HEK293 (cell line): Measurements from ENCODE around the gene ANKRD9.

Experiments
- CTCF ChIA-PET: fragments of 350-600 bp; formaldehyde crosslinking; extraction: SDS; loops from one replicate; lab custom pipeline; 2021; ENCODE audit warnings: antibody characterized with exemption; lab: Yijun Ruan, JAX
- POLR2A ChIA-PET: fragments of 300-600 bp; formaldehyde crosslinking; extraction: SDS; loops from one replicate; lab custom pipeline; 2020; ENCODE audit warnings: antibody characterized with exemption, inconsistent platforms; lab: Yijun Ruan, JAX
- H3K27ac ChIP-seq: fragments of 200-500 bp; sonication (Bioruptor generic); 2 replicates; pipeline ENCODE4 v1.5.1; 2014; ENCODE audit warnings: low read depth, low read length, control low read depth, inconsistent platforms; ENCODE audit errors: extremely low read depth
- H3K36me3 ChIP-seq, 2 experiments: fragments of 200-500 bp in 1 of 2; sonication (Bioruptor generic) in 1 of 2; 1 replicate in 1 of 2; 2 replicates in 1 of 2; pipeline ENCODE4 v1.5.1; 2014 to 2017; ENCODE audit warnings: inconsistent platforms in 2 of 2, low read length in 2 of 2; ENCODE audit not compliant: control insufficient read depth in 2 of 2, insufficient read depth in 1 of 2
- H3K4me1 ChIP-seq: fragments of 200-500 bp; sonication (Bioruptor generic); 2 replicates; pipeline ENCODE4 v1.5.1; 2014; ENCODE audit warnings: mild to moderate bottlenecking, low read length, inconsistent platforms; ENCODE audit not compliant: control insufficient read depth, insufficient read depth
- H3K4me3 ChIP-seq: 2 replicates; pipeline ENCODE4 v1.5.1; 2011; ENCODE audit warnings: low read depth, mild to moderate bottlenecking, control low read depth, low read length, moderate library complexity
- H3K9me3 ChIP-seq: fragments of 200-500 bp; sonication (Bioruptor generic); 2 replicates; pipeline ENCODE4 v1.5.1; 2014; ENCODE audit warnings: low read depth, low read length, inconsistent platforms; ENCODE audit not compliant: control insufficient read depth, insufficient read depth
- GLIS2 ChIP-seq: fragments of 450-650 bp; formaldehyde crosslinking; IDR thresholded peaks from 2 replicates; pipeline ENCODE4 v1.5.1; 2016; ENCODE audit warnings: missing biosample characterization, missing genetic modification characterization
- INSM2 ChIP-seq: fragments of 450-650 bp; formaldehyde crosslinking; IDR thresholded peaks from 2 replicates; pipeline ENCODE4 v1.5.1; 2016; ENCODE audit warnings: missing biosample characterization, missing genetic modification characterization
- OSR2 ChIP-seq: fragments of 450-650 bp; formaldehyde crosslinking; IDR thresholded peaks from 2 replicates; pipeline ENCODE4 v1.5.1; 2016; ENCODE audit warnings: missing biosample characterization, missing genetic modification characterization
- OVOL3 ChIP-seq: fragments of 450-650 bp; formaldehyde crosslinking; IDR thresholded peaks from 2 replicates; pipeline ENCODE4 v1.5.1; 2016; ENCODE audit warnings: missing biosample characterization, missing genetic modification characterization
- PRDM1 ChIP-seq: fragments of 450-650 bp; formaldehyde crosslinking; IDR thresholded peaks from 2 replicates; pipeline ENCODE4; 2016; ENCODE audit warnings: missing biosample characterization, missing genetic modification characterization
- SP3 ChIP-seq: fragments of 450-650 bp; formaldehyde crosslinking; IDR thresholded peaks from 2 replicates; pipeline ENCODE4 v1.5.1; 2016; ENCODE audit warnings: missing biosample characterization, missing genetic modification characterization
- SP7 ChIP-seq: fragments of 450-650 bp; formaldehyde crosslinking; IDR thresholded peaks from 2 replicates; pipeline ENCODE4 v1.5.1; 2016; ENCODE audit warnings: missing biosample characterization, missing genetic modification characterization
- ZBTB17 ChIP-seq: fragments of 450-650 bp; formaldehyde crosslinking; IDR thresholded peaks from 2 replicates; pipeline ENCODE4 v1.5.1; 2016; ENCODE audit warnings: missing biosample characterization, missing genetic modification characterization
- ZBTB44 ChIP-seq: fragments of 450-650 bp; IDR thresholded peaks from 2 replicates; pipeline ENCODE4 v1.5.1; 2018; ENCODE audit warnings: missing biosample characterization, mild to moderate bottlenecking, missing genetic modification characterization
- ZBTB48 ChIP-seq: fragments of 450-650 bp; formaldehyde crosslinking; IDR thresholded peaks from 2 replicates; pipeline ENCODE4 v1.5.1; 2016; ENCODE audit warnings: missing biosample characterization, missing genetic modification characterization
- ZBTB7A ChIP-seq: fragments of 450-650 bp; formaldehyde crosslinking; IDR thresholded peaks from 2 replicates; pipeline ENCODE4 v1.5.1; 2016; ENCODE audit warnings: low read depth, missing biosample characterization, missing genetic modification characterization
- ZBTB8A ChIP-seq: fragments of 450-650 bp; formaldehyde crosslinking; IDR thresholded peaks from 2 replicates; pipeline ENCODE4 v1.5.1; 2016; ENCODE audit warnings: missing biosample characterization, missing genetic modification characterization
- ZNF155 ChIP-seq: fragments of 450-650 bp; formaldehyde crosslinking; IDR thresholded peaks from 2 replicates; pipeline ENCODE4 v1.5.1; 2016; ENCODE audit warnings: missing biosample characterization, missing genetic modification characterization
- ZNF16 ChIP-seq: fragments of 450-650 bp; formaldehyde crosslinking; IDR thresholded peaks from 2 replicates; pipeline ENCODE4 v1.5.1; 2016; ENCODE audit warnings: low read depth, missing biosample characterization, missing genetic modification characterization
- ZNF23 ChIP-seq: fragments of 450-650 bp; formaldehyde crosslinking; IDR thresholded peaks from 2 replicates; pipeline ENCODE4 v1.5.1; 2016; ENCODE audit warnings: missing biosample characterization, missing genetic modification characterization, borderline replicate concordance
- ZNF266 ChIP-seq: fragments of 450-650 bp; formaldehyde crosslinking; IDR thresholded peaks from 2 replicates; pipeline ENCODE4 v1.5.1; 2016; ENCODE audit warnings: missing biosample characterization, missing genetic modification characterization, low read depth
- ZNF341 ChIP-seq: fragments of 450-650 bp; formaldehyde crosslinking; IDR thresholded peaks from 2 replicates; pipeline ENCODE4; 2016; ENCODE audit warnings: low read depth, missing biosample characterization, missing genetic modification characterization
- ZNF391 ChIP-seq: fragments of 450-650 bp; formaldehyde crosslinking; IDR thresholded peaks from 2 replicates; pipeline ENCODE4 v1.5.1; 2016; ENCODE audit warnings: low read depth, missing biosample characterization, missing genetic modification characterization, borderline replicate concordance
- ZNF423 ChIP-seq: fragments of 450-650 bp; formaldehyde crosslinking; IDR thresholded peaks from 2 replicates; pipeline ENCODE4 v1.5.1; 2016; ENCODE audit warnings: missing biosample characterization, missing genetic modification characterization
- ZNF623 ChIP-seq: fragments of 450-650 bp; formaldehyde crosslinking; IDR thresholded peaks from 2 replicates; pipeline ENCODE4 v1.5.1; 2016; ENCODE audit warnings: missing biosample characterization, missing genetic modification characterization
- ZNF624 ChIP-seq: fragments of 450-650 bp; formaldehyde crosslinking; IDR thresholded peaks from 2 replicates; pipeline ENCODE4 v1.5.1; 2017; ENCODE audit warnings: missing biosample characterization, missing genetic modification characterization
- ZNF660 ChIP-seq: fragments of 450-650 bp; IDR thresholded peaks from 2 replicates; pipeline ENCODE4 v1.5.1; 2018; ENCODE audit warnings: missing biosample characterization, mild to moderate bottlenecking, missing genetic modification characterization
- ZNF76 ChIP-seq: fragments of 450-650 bp; formaldehyde crosslinking; IDR thresholded peaks from 2 replicates; pipeline ENCODE4; 2016; ENCODE audit warnings: low read depth, missing biosample characterization, missing genetic modification characterization, borderline replicate concordance
- ZNF777 ChIP-seq: fragments of 450-650 bp; formaldehyde crosslinking; IDR thresholded peaks from 2 replicates; pipeline ENCODE4 v1.5.1; 2017; ENCODE audit warnings: missing biosample characterization, missing genetic modification characterization, borderline replicate concordance
- ZNF792 ChIP-seq: fragments of 450-650 bp; formaldehyde crosslinking; IDR thresholded peaks from 2 replicates; pipeline ENCODE4 v1.5.1; 2016; ENCODE audit warnings: missing biosample characterization, missing genetic modification characterization
- ZSCAN30 ChIP-seq: fragments of 450-650 bp; IDR thresholded peaks from 2 replicates; pipeline ENCODE4 v1.5.1; 2018; ENCODE audit warnings: missing biosample characterization, mild to moderate bottlenecking, missing genetic modification characterization, moderate library complexity
- TF ChIP-seq, protein P1 (sequence below): fragments of 450-650 bp; formaldehyde crosslinking; IDR thresholded peaks from 2 replicates; pipeline ENCODE4; 2016; ENCODE audit warnings: missing biosample characterization, missing genetic modification characterization
- TF ChIP-seq, protein P2 (sequence below): fragments of 450-650 bp; formaldehyde crosslinking; IDR thresholded peaks from 2 replicates; pipeline ENCODE4 v1.5.1; 2016; ENCODE audit warnings: missing biosample characterization, missing genetic modification characterization

ANKRD9 gene

GRCh38 chr14:102517392-102518062 is 8.0 kb upstream of the ANKRD9 start:
- ChIA-PET CTCF (interaction anchor here (0.6 to 2.0 kb wide), 4 partner anchors 44 to 589 kb away, joined by 3 to 13 read pairs (median 4); no protein-coding TSS in a partner anchor), POLR2A (no interaction called here)
- H3K36me3 ChIP-seq: no peaks in the 10 kb centered on the region
- H3K4me1 ChIP-seq: no peaks in the 10 kb centered on the region
- H3K4me3 ChIP-seq: peak overlapping the region; percentile 40
- no peaks in the 10 kb centered on the region for H3K9me3 ChIP-seq
- TF ChIP-seq ZBTB44 (tag by site-specific recombination) (no peak), ZNF341 (no peak), ZNF23 (tag by site-specific recombination) (no peak), OVOL3 (tag by site-specific recombination) (no peak), ZBTB8A (tag by site-specific recombination) (no peak), ZNF660 (no peak), ZNF623 (no peak), ZNF777 (tag by site-specific recombination) (no peak), OSR2 (tag by site-specific recombination) (no peak), ZBTB48 (tag by site-specific recombination) (no peak), ZNF391 (no peak), ZNF624 (tag by site-specific recombination) (no peak), INSM2 (tag by site-specific recombination) (no peak)
- TF ChIP-seq, protein P1, sequence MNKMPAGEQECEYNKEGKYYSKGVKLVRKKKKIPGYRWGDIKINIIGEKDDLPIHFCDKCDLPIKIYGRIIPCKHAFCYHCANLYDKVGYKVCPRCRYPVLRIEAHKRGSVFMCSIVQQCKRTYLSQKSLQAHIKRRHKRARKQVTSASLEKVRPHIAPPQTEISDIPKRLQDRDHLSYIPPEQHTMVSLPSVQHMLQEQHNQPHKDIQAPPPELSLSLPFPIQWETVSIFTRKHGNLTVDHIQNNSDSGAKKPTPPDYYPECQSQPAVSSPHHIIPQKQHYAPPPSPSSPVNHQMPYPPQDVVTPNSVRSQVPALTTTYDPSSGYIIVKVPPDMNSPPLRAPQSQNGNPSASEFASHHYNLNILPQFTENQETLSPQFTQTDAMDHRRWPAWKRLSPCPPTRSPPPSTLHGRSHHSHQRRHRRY (tag by site-specific recombination): no peak
- peak overlapping the region; percentile 49; the same call in 1 of the 2 replicates for H3K27ac ChIP-seq

- Histone ChIP-seq H3K36me3 (no peaks in the 10 kb centered on the region), H3K4me1 (no peaks in the 10 kb centered on the region), H3K4me3 (peak overlapping the region; percentile 40), H3K9me3 (no peaks in the 10 kb centered on the region), H3K27ac (peak overlapping the region; percentile 49; the same call in 1 of the 2 replicates)
- CTCF ChIA-PET: interaction anchor here (0.6 to 3.9 kb wide), 11 partner anchors 7 to 825 kb away, joined by 3 to 30 read pairs (median 5); no protein-coding TSS in a partner anchor
- POLR2A ChIA-PET: interaction anchor here (1.8 kb wide), 1 partner anchor 8 kb away, joined by 5 read pairs; no protein-coding TSS in a partner anchor
- TF ChIP-seq ZBTB7A (tag by site-specific recombination) (peak; percentile 50; the same call in 1 of the 2 replicates), PRDM1 (0 out of 2 replicates have a peak, but pooled peaks have one; percentile 10), SP7 (tag by site-specific recombination) (peak; percentile 45), GLIS2 (tag by site-specific recombination) (0 out of 2 replicates have a peak, but pooled peaks have one; percentile 10), ZSCAN30 (peak; percentile 79), ZNF792 (tag by site-specific recombination) (no peak), SP3 (tag by site-specific recombination) (0 out of 2 replicates have a peak, but pooled peaks have one; percentile 32), ZNF266 (no peak), ZNF155 (tag by site-specific recombination) (no peak), ZBTB17 (tag by site-specific recombination) (0 out of 2 replicates have a peak, but pooled peaks have one; percentile 17), ZNF76 (peak; percentile 69; the same call in 1 of the 2 replicates), ZNF423 (tag by site-specific recombination) (peak; percentile 69), ZNF16 (no peak)
- TF ChIP-seq, protein P2, sequence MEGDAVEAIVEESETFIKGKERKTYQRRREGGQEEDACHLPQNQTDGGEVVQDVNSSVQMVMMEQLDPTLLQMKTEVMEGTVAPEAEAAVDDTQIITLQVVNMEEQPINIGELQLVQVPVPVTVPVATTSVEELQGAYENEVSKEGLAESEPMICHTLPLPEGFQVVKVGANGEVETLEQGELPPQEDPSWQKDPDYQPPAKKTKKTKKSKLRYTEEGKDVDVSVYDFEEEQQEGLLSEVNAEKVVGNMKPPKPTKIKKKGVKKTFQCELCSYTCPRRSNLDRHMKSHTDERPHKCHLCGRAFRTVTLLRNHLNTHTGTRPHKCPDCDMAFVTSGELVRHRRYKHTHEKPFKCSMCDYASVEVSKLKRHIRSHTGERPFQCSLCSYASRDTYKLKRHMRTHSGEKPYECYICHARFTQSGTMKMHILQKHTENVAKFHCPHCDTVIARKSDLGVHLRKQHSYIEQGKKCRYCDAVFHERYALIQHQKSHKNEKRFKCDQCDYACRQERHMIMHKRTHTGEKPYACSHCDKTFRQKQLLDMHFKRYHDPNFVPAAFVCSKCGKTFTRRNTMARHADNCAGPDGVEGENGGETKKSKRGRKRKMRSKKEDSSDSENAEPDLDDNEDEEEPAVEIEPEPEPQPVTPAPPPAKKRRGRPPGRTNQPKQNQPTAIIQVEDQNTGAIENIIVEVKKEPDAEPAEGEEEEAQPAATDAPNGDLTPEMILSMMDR (tag by site-specific recombination): peak; percentile 60
These were observed 7.2 kb upstream of the ANKRD9 start for GRCh38 chr14:102516531-102517391.
